Right hindlimb (tissue), 1 donor: ENCODE results near the gene SCARB2.

Experiments
- DNase-seq: peaks from one replicate; pipeline ENCODE4 v3.0.0-alpha.2; 2018

The SCARB2 gene

DNA sequence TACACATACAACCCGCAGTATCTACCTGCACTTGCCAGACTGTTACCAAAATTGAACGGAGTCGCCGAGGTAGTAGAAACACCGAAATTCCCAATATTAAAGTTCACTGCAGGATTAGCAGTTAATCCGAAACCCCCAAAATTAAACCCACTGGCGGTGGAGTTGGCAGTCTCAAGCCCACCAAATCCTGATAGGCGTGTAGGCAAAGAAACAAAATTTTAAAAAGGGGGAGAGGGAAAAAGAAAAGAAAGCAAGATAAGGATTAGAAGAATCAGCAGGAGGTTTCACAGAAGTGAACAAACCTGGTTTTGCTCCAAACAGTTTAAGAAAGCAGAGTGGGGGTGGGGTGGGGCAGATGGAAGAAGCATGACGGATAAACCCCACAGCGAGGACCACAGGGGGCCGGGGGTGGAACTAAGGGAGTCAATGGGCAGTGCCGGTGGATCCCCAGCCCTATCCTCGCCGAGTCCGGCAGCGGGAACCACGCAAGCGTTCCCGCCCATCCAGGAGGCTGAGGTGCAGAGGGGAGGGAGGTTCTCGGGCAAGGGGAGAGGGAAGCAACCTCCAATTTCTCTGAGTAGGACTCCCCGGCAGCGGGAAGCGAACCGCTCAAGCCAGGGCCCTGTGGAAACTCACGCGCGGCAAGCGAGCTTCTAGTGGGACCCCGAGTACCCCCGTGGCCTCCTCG lies 66.0 kb downstream of the SCARB2 start:
- DNase-seq = peak; percentile 82

DNA sequence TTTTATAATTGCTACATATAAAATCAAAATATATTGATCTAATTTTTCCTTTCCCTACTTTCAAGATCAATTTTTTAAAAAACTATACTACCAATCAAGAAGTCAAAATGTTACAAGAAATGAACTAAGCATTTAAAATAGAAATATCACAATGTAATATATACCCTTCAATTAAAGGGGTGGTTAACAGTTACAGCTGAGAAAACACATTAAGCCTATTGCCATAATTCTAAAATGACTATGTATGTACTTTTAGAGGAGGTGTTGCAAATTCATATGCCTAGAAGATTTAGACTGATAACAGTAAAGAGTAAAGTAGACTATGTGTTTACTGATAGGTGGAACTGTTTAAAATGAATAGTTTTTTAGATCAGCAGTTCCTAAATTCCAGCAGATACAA lies 69.1 kb downstream of the SCARB2 start:
- DNase-seq = no peak

DNA sequence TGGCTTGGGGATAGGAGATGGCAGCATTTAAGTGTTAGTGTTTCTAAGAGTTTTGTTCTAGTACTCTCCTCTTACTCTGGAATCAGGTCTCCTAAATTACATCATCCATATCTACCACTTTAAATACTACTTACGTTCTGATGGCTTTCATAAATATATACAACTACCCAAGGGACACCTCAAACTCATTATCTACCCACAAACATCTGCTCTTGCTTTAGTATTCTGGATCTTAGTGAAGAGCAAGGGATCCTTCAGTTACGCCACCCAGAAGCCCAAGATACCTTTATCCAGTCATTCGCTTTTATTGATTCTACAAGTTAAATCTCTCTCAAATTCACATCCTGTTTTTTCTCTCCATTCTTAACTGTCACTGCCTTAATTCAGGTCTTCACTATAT lies 72.4 kb downstream of the SCARB2 start:
- no peak for DNase-seq

DNA sequence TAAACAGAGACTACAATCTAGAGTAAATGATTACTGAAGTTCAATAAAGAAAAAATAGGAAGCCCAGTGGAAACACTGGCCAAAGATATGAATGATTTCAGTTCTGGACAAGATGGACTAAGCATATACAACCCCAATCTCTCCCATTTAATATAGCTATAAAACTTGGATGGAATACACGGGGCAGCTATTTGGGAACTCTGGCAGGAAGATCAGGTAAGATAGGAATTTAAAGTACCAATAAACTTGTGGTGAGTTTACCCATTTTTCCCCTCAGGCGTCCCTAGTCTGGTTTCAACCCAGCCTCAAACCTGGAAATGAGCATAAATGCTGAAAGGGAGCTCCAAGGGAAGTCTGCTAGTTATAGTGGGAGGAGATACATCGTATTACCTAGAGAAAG lies 85.9 kb downstream of the SCARB2 start:
- no peak for DNase-seq

DNA sequence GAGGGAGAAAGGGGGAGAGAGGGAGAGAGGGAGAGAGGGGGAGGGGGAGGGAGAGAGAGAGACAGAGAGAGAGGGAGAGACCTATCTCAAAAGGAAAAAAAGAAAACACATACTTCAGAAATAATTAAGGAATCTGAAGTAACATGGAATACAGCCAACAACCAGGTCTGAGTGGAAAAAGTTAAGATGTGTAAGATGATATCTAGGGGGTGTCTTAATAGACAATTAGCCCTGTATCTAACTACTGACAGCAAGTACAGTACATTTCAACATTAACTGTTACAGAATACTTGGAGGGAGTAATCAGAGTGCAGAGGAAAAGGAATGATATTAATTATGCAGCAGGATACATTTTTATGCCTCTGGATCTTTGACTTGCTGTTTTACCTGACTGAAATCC lies 87.8 kb downstream of the SCARB2 start:
- DNase-seq = no peak

DNA sequence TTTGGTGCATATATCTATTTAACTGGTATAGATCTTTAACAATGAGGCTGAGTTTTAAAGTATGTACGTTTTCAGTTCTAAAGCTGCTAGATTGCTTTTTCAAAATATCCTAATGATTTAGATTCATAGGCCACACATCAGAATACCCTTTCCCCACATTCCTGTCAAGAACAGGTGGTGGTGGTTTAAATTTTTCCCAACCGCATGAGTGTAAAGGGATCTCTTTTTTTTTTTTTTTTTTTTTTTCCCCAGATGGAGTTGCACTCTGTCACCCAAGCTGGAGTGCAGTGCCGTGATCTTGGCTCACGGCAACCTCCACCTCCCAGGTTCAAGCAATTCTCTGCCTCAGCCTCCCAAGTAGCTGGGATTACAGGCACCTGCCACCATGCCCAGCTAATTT lies 93.4 kb downstream of the SCARB2 start:
- DNase-seq = no peak

DNA sequence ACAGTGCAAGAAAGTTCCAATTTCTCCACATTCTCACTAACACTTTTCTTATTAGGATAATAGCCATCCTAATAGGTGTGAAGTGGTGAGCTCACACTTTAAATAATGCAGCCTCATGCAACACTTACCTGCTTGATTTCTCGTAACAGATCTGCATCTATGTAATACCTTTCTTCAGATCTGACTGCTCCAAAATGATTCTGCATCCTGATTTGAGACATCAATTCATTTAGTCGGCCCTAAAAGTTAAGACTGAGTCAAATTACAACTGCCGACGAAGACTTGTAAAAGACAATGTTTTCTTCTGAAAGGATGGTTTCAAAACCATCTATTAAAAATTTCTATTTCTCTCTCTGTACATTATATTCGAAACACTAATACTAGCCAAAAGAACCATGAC lies 96.1 kb downstream of the SCARB2 start:
- no peak for DNase-seq

DNA sequence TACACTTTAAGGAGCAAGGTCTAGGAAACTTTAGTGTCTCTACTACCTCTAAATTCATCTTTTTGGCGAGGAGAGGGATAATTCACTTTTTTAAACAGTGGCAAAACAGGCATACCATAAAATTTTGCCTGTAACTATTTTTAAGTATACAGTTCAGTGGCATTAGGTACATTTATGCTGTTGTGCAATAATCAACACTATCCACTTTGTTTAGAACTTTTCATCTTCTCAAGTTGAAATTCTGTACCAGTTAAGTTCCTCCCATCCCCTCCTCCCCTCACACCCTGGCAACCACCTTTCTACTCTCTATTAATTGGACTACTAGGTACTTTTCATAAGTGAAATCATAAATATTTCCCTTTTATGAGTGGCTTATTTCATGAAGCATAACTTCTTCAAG lies 96.8 kb downstream of the SCARB2 start:
- DNase-seq = no peak
